ENCODE data around the gene SESN1. TPM values are rescaled to one million over a fixed set of nuclear protein-coding genes. Genes with fewer than 3 reads are reported as not detected.
"Not testable (repeated sequence)": the region's sequence is repeated elsewhere in the genome, so short reads cannot be mapped to it uniquely, and the experiment has no call there.

Gene SESN1
- total RNA-seq, 1 donor from 2014 or later: 8.2 TPM

DNA sequence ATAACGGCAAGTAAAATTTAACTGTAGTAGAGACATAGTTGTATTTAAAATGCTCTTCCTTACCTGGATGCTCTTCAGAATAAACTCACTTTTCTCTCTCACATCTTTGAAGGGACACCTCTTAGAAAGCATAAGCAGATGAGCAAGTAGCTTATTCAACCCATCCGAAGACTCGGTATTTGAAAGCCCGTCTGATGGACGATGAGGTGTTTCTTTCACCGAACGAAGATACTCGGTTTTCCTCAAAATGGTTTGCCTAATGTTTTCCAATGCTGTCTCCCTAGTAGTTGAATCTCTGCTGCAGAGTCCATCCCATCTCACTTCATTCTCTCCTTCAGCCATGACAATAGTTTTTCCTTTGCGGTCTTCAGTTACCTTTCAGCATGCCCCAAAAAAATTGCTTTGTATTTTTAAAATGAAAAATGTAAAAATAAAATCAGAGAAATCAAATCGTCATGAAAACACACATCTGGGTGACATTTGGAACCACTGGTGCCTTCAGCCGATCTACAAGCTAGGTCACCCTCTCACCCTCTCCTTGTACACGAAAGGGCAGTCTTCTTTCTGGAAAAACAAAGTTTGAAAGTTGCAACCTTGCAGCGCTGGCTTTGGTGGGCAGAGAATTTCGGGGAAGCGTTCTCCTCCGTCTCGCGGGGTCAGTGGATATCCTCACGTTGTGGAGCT, 772 bp downstream of the SESN1 start:
- no peak for ATAC-seq

DNA sequence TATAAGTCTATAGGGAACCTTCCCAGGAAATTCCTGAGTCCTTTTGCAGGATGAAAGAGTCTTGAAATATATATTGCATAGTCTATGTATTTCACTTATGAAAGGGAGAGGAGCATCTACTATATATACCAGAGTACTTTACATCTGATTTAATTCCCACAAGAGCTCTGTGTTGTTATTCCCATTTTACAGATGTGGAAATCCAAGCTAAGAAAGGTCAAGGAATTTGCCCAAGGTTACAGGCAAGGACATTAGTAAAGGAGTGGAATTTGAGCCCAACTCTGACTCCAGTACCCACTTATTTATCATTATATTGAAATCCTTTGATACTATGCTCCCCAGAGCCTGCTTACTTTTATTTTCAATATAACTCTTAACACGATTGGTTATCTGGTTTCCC, 2.6 kb downstream of the SESN1 start:
- ATAC-seq: no peak

- no peak for ATAC-seq
Observed at GRCh38 chr6:109091314-109092024, 3.2 kb downstream of the SESN1 start.

GRCh38 chr6:109088995-109089394, 5.7 kb downstream of the SESN1 start:
- ATAC-seq: no peak

- ATAC-seq: no peak
Observed at GRCh38 chr6:109087661-109088264, 6.9 kb downstream of the SESN1 start.

DNA sequence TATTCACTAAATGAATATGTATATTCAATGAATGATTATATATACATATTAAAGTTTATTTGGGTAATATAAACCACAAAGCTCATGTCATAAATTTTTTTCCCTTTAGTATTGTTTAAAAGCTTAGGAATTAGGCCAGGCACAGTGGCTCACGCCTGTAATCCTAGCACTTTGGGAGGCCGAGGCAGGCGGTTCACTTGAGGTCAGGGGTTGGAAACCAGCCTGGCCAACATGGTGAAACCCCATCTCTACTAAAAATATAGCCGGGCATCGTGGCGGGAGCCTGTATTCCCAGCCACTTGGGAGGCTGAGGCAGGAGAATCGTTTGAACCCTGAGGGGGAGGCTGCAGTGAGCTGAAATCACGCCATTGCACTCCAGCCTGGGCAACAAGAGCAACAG, 10.5 kb downstream of the SESN1 start:
- not testable (repeated sequence) for ATAC-seq

- ATAC-seq: no peak
Observed at GRCh38 chr6:109083657-109084056, 11.0 kb downstream of the SESN1 start.

- peak; percentile 98 for ATAC-seq
Observed at GRCh38 chr6:109082188-109082577, 12.5 kb downstream of the SESN1 start.

- ATAC-seq: peak; percentile 18
Observed at GRCh38 chr6:109081516-109082187, 13.0 kb downstream of the SESN1 start.

DNA sequence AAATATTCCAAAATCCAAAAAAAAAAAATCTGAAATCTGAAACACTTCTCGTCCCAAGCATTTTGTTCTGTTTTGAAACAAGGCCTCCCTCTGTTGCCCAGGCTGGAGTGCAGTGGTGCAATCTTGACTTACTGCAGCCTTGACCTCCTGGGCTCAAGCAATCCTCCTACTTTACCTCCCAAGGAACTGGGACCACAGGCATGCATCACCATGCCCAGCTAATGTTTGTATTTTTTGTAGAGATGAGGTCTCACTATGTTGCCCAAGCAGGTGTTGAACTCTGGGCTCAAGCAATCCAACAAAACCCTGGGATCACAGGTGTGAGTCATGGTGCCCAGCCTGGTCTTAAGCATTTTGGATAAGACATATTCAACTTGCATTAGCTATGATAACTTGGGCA, 13.6 kb downstream of the SESN1 start:
- peak; percentile 31 for ATAC-seq

DNA sequence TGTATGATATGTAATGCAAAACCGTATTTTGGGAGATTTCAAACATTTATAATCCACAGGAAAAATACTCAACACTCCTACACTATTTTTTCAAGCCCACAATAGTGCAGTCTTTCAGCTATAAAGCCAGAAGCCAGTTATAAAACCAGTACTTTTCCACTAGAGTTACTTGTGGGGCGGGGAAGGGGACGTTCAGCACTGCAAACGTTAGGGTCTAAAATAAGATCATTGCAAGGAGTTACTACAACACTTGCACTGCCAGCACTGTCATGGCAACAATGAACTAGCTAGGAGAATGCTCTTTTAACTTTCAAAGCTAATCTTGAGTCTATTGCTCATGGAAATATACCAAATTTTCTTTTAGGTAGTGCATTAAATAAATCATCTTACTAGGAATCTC, 14.7 kb downstream of the SESN1 start:
- no peak for ATAC-seq

DNA sequence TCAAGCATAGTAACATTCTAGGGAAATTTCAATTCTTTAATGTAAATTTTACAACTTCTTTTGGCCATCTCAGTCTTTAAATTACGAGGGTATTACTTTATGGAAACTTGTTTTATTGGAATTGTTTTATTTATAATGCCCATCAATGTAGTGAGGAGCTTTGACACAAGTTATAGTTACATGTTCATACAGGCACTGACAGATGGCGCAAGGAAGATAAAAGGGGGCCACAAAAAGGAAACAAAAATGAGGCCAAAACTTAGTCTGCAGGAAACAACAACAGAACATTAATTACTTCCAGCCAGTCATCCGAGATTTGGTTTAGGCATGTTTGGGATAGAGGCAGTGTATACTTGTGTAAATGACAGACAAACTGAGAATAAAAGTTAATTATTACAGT, 18.3 kb downstream of the SESN1 start:
- ATAC-seq: no peak

DNA sequence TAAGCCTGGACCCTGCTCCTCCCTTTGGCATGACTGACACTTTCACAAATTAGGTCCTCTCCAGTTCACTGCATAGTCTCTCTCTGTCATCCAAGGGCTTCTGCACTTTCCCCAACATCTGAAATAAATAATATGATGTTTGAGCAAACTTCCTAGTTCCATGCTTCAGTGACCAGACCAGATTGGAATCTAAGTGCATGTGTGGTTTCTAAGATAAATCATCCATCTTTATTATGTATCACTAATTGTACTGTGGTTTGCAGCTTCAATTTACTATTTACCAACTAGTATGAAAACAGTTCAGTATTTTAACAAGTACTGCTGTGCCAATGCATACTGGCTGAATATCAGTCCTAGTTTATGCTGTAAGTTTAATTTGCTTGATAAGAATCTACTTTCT, 18.7 kb downstream of the SESN1 start:
- no peak for ATAC-seq

DNA sequence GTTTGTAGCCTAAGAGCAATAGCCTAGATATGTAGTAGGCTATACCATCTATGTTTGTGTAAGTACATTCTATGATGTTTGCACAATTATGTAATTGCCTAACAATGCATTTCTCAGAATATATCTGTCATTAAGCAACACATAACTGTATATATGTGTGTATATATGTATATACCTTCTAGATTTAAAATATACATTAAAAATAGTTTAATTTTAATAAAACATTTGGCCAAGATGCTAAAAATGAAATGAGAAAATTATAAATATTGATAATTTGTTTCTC, 20.6 kb downstream of the SESN1 start:
- no peak for ATAC-seq

DNA sequence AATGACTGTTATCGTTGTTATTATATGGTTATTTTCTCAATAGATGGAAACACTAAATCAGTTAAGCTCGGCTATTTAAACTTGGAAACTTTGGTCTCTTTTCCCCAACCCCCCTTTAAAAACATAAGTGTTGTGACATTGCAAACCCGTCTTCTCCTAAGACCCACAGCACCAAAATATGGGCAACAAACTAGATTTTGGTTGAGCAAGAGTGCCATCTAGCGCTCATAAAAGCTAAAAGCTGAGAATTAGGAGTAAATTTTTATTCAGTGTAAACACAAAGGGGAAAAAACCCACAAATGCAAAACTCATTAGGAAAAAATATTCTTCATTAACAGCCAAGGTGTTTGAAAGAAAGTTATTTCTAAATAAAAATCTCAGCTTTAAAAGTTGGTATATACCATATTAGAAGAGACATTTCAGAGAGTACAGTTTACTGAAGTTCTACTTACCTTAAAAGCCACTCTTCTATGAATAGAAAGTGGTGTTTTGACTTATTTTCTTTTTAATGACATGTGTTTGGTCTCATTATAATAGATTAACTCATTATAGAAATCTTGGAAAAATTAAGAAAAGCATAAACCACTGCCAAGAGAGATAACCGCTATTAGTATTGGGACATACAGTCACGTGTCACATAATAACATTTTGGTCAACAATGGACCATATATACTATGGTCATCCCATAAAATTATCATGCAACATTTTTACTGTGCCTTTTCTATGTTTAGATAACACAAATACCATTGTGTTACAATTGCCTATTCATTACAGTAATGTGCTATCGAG, 21.1 kb downstream of the SESN1 start:
- ATAC-seq: peak; percentile 65

DNA sequence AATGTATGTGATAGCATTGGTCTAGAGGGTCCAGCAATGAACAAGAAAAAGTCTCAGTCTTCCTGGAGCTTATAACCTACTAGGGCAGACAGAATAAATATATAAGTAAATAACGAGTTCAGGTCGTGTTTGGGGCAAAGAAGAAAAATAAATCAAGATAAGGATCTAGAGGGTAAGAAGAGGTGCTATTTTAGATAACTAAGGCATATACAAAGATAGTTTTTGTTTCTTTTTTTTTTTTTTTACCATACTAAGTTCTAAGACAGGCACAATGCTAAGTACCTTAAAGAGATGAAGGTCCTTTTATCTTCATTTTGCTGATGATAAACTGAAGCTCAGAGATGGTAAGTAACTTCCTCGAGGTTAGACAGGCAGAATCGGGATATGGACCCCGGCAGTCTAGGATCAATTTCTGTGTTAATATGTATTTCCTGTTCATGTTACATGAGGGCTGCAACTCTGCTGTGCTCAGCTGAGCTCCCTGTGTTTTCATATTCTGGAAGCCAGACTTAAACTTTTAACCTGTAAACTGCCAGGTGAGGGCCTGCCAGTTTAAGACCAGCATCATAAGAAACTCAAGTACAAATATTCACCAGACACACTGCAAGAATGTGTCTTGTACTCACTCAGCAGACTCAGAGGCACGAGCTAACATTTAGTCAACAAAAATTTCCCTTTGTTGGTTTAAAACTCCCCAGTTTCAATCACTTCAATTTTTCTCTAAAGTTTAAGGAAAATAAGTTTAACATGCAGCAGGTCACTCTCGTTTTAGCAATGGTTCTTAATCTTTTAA, 23.3 kb downstream of the SESN1 start:
- no peak for ATAC-seq

DNA sequence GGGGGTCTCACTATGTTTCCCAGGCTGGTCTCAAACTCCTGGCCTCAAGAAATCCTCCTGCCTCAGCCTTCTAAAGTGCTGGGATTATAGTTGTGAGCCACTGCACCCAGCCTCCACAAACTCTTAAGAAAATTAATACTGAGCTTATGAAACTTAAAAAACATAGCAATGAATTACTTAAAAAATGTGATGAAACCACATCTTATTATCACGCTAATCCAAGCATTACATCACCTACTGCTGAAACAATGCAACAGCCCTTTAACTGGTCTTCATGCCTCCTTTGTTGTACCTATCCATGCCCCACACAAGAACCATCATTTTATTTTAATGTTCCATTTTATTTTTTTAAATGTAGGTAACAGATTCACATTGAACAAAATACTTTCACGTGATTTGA, 24.9 kb downstream of the SESN1 start:
- no peak for ATAC-seq

DNA sequence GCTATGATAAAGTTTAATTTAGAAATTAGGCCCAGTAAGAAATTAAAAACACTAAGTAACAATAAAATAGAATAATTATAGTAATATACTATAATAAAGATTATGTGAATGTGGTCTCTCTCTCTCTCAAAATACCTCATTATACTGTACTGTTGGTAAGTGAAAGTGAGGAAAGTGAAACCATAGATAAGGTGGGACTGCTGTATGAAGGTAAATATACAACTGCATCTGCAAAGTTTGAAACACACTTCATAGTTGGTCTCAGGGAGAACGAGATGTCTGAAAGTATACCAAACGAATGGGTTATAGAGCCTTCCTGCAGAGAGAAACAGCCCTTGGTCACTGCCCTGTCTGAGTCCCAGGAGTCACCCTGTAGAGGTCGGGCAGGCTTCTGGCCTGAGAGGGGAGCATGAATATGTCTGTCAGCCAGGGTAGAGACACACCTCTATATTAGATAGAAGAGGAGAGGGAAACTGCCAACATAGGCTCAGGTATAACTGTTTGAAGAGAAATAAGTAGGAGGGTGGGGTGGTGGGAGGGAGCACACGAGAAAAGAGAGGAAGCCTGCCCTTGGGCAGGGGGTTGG, 31.8 kb downstream of the SESN1 start:
- no peak for ATAC-seq

DNA sequence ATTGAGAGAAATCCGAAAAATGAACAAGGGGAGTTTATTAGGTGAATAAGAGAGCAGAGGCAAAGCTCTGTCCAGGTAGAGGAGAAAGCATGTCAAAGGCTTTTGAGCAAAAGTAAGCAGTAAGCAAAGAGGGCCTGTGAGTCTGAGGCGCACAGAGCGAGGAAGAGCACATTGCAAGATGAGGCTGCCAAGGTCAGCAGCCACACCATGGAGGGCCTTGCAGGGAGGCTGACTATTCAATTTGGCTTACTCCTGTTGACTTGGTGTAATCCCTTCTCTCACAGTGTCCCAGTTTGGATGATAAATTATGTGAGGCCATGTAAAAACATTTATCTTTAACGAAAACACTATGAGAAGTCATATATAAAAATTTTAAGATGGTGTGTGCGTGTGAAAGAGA, 32.4 kb downstream of the SESN1 start:
- ATAC-seq: no peak

- ATAC-seq: no peak
Observed at GRCh38 chr6:109060571-109060970, 34.1 kb downstream of the SESN1 start.

DNA sequence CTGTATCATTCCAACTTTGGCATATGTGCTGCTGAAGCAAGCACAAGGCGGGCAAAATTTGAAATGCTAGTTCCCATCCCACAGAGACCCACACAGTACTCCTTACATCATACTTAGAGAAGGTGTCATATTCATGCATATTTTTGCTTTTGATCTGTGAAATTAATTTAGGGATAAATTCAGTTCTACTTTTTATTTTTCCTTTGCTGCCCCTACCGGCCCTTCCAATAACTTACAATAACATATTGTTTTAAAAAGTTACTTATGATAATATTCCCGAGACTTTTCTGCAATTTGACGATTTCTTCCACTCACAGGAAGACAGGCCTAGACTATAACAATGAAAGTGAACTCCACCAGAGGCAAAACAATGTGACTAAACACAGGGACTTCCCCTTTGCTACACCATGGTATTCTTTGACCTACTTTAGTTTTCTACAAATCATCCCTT, 35.0 kb downstream of the SESN1 start:
- peak; percentile 73 for ATAC-seq

DNA sequence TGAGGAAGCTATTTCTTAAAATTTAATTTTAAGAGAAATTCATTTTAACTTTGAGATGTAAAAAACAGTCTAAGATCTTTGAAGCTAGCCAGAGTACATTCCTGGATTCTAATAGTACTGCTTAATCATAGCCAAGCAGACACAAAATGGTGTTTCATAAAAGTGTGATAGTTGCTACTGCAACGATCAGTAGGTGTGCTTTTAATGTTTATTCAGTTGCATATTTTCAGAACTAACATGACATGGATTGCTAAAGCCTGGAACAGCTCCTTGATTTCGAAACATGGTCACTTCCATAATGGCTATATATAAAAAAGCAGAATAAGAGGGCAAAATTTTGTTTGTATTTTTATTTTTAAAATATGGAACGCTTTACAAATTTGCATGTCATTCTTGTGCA, 35.5 kb downstream of the SESN1 start:
- no peak for ATAC-seq
